ENCODE measurements around the gene KLF5. TPM values are rescaled to one million over a fixed set of nuclear protein-coding genes. Genes with fewer than 3 reads are reported as not detected.

Gene KLF5
- total and polyA plus RNA-seq, 2 experiments from 2014 or later, result 1.5 to 1.8 TPM

DNA sequence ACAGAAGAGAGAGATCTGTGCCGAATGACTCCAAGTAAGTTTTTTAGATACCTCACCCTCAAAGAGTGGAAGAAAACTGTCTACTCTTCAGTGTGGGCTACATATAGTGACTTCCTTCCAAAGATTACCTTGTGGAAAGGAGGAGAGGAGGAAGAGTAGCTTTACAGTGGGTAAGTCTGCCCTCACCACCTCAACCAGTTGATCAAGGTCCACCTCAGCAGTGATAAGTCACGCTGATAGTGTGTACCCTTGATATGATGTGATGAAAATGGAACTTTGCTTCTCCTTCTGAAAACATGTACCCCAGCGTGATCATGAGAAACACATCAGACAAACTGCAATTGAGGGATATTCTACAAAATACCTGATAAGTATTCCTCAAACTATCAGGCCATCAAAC, 20.6 kb downstream of the KLF5 start:
- no peak for ATAC-seq
- peaks cover 7% of the 10 kb centered on the region for H3K27me3 Mint-ChIP-seq (ENCODE audit: insufficient read depth, low read depth, poor library complexity)
- no peak for DNase-seq (ENCODE audit: low spot score)
- Histone ChIP-seq H3K4me3 (no peak overlapping the region), H4K20me1 (replicated peaks; ENCODE audit: insufficient read depth) (no peaks in the 10 kb centered on the region), H3K4me2 (no peak overlapping the region), H3K27ac (ENCODE audit: low read depth) (no peak overlapping the region), H3K27me3 (ENCODE audit: insufficient read depth) (peaks cover 22% of the 10 kb centered on the region), H3K36me3 (ENCODE audit: insufficient read depth) (no peaks in the 10 kb centered on the region), H3F3A (replicated peaks; ENCODE audit: low read depth) (no peaks in the 10 kb centered on the region), H3K79me2 (replicated peaks; ENCODE audit: insufficient read depth) (no peaks in the 10 kb centered on the region), H3K4me1 (ENCODE audit: insufficient read depth) (peaks cover 9% of the 10 kb centered on the region), H2AFZ (no peak overlapping the region), H3K9me2 (ENCODE audit: insufficient read depth) (no peaks in the 10 kb centered on the region)
- no peak overlapping the region for H3K4me3 Mint-ChIP-seq
- H3K27ac Mint-ChIP-seq, result no peak overlapping the region
- H3K36me3 Mint-ChIP-seq (ENCODE audit: low read depth), result no peaks in the 10 kb centered on the region
- H3K4me1 Mint-ChIP-seq, result peaks cover 18% of the 10 kb centered on the region; the same call in 2 of the 3 replicates
- no peaks in the 10 kb centered on the region for H3K9me3 Mint-ChIP-seq
- TF ChIP-seq, protein P1, sequence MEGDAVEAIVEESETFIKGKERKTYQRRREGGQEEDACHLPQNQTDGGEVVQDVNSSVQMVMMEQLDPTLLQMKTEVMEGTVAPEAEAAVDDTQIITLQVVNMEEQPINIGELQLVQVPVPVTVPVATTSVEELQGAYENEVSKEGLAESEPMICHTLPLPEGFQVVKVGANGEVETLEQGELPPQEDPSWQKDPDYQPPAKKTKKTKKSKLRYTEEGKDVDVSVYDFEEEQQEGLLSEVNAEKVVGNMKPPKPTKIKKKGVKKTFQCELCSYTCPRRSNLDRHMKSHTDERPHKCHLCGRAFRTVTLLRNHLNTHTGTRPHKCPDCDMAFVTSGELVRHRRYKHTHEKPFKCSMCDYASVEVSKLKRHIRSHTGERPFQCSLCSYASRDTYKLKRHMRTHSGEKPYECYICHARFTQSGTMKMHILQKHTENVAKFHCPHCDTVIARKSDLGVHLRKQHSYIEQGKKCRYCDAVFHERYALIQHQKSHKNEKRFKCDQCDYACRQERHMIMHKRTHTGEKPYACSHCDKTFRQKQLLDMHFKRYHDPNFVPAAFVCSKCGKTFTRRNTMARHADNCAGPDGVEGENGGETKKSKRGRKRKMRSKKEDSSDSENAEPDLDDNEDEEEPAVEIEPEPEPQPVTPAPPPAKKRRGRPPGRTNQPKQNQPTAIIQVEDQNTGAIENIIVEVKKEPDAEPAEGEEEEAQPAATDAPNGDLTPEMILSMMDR (conservative IDR thresholded peaks at IDR 0.05; ENCODE audit: low read depth in 2 of 2), result no peak
- no peak for TF ChIP-seq STAT1 (IDR thresholded peaks at IDR 0.05; ENCODE audit: unreplicated experiment)

DNA sequence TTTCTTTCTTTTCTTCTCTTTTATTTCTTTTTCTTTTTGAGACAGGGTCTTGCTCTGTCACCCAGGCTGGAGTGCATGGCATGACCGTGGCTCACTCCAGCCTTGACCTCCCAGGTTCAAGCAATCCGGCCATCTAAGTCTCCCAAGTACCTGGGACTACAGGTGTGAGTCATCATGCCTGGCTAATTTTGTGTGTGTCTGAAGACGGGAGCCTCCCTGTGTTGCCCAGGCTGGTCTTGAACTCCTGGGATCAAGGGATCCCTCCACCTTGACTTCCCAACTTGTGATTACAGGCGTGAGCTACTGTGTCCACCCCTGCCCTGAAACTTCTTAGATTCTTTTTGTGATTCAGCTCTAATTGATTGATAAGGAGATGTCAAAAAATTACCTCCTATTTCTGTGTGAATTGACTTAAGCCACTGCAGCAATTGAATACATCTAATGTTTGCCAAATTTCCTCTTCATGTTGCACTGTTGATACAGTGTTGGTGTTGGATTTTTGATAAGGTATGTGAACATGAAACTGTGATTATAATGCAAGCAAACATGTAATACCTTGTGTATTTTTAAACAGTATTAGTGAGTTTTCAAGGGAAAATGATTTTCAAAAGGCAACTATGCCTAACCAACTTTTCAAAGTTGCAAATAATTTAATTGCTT, 22.6 kb downstream of the KLF5 start:
- Mint-ChIP-seq H3K36me3 (ENCODE audit: low read depth) (no peaks in the 10 kb centered on the region), H3K4me1 (no peaks in the 10 kb centered on the region), H3K27me3 (ENCODE audit: insufficient read depth, low read depth, poor library complexity) (peaks cover 1% of the 10 kb centered on the region), H3K27ac (no peak overlapping the region), H3K9me3 (no peaks in the 10 kb centered on the region), H3K4me3 (no peak overlapping the region)
- no peak for TF ChIP-seq STAT1 (IDR thresholded peaks at IDR 0.05; ENCODE audit: unreplicated experiment)
- no peak for TF ChIP-seq EZH2 (IDR thresholded peaks at IDR 0.05; ENCODE audit: low read depth, unreplicated experiment)
- no peak for TF ChIP-seq ZNF114 (CRISPR knock-in tag; IDR thresholded peaks at IDR 0.05)
- no peak for TF ChIP-seq EZH2phosphoT487 (IDR thresholded peaks at IDR 0.05; ENCODE audit: unreplicated experiment)
- peaks cover 6% of the 10 kb centered on the region for H3K27me3 ChIP-seq (ENCODE audit: insufficient read depth)
- H2AFZ ChIP-seq, result no peak overlapping the region; the same call in 1 of the 2 replicates
- H3K79me2 ChIP-seq (replicated peaks; ENCODE audit: insufficient read depth), result no peaks in the 10 kb centered on the region
- H3K4me1 ChIP-seq (ENCODE audit: insufficient read depth), result no peaks in the 10 kb centered on the region
- DNase-seq (ENCODE audit: low spot score), result no peak
- no peaks in the 10 kb centered on the region for H4K20me1 ChIP-seq (replicated peaks; ENCODE audit: insufficient read depth)
- no peaks in the 10 kb centered on the region for H3F3A ChIP-seq (replicated peaks; ENCODE audit: low read depth)
- no peak overlapping the region for H3K4me3 ChIP-seq
- no peaks in the 10 kb centered on the region for H3K9me2 ChIP-seq (ENCODE audit: insufficient read depth)
- H3K27ac ChIP-seq (ENCODE audit: low read depth), result no peak overlapping the region
- H3K36me3 ChIP-seq (ENCODE audit: insufficient read depth), result no peaks in the 10 kb centered on the region
- ATAC-seq, result no peak
- no peak overlapping the region for H3K4me2 ChIP-seq

- Mint-ChIP-seq H3K4me1 (no peaks in the 10 kb centered on the region), H3K4me3 (no peak overlapping the region), H3K27ac (no peak overlapping the region), H3K9me3 (peaks cover 8% of the 10 kb centered on the region), H3K27me3 (ENCODE audit: insufficient read depth, low read depth, poor library complexity) (peaks cover 1% of the 10 kb centered on the region), H3K36me3 (ENCODE audit: low read depth) (peaks cover 4% of the 10 kb centered on the region; the same call in 1 of the 3 replicates)
- no peaks in the 10 kb centered on the region for H3K79me2 ChIP-seq (replicated peaks; ENCODE audit: insufficient read depth)
- H3F3A ChIP-seq (replicated peaks; ENCODE audit: low read depth), result no peaks in the 10 kb centered on the region
- no peak overlapping the region for H3K27ac ChIP-seq (ENCODE audit: low read depth)
- no peaks in the 10 kb centered on the region for H3K27me3 ChIP-seq (ENCODE audit: insufficient read depth)
- ATAC-seq, result no peak
- H3K9me2 ChIP-seq (ENCODE audit: insufficient read depth), result no peaks in the 10 kb centered on the region
- no peak for DNase-seq (ENCODE audit: low spot score)
- TF ChIP-seq, protein P2, sequence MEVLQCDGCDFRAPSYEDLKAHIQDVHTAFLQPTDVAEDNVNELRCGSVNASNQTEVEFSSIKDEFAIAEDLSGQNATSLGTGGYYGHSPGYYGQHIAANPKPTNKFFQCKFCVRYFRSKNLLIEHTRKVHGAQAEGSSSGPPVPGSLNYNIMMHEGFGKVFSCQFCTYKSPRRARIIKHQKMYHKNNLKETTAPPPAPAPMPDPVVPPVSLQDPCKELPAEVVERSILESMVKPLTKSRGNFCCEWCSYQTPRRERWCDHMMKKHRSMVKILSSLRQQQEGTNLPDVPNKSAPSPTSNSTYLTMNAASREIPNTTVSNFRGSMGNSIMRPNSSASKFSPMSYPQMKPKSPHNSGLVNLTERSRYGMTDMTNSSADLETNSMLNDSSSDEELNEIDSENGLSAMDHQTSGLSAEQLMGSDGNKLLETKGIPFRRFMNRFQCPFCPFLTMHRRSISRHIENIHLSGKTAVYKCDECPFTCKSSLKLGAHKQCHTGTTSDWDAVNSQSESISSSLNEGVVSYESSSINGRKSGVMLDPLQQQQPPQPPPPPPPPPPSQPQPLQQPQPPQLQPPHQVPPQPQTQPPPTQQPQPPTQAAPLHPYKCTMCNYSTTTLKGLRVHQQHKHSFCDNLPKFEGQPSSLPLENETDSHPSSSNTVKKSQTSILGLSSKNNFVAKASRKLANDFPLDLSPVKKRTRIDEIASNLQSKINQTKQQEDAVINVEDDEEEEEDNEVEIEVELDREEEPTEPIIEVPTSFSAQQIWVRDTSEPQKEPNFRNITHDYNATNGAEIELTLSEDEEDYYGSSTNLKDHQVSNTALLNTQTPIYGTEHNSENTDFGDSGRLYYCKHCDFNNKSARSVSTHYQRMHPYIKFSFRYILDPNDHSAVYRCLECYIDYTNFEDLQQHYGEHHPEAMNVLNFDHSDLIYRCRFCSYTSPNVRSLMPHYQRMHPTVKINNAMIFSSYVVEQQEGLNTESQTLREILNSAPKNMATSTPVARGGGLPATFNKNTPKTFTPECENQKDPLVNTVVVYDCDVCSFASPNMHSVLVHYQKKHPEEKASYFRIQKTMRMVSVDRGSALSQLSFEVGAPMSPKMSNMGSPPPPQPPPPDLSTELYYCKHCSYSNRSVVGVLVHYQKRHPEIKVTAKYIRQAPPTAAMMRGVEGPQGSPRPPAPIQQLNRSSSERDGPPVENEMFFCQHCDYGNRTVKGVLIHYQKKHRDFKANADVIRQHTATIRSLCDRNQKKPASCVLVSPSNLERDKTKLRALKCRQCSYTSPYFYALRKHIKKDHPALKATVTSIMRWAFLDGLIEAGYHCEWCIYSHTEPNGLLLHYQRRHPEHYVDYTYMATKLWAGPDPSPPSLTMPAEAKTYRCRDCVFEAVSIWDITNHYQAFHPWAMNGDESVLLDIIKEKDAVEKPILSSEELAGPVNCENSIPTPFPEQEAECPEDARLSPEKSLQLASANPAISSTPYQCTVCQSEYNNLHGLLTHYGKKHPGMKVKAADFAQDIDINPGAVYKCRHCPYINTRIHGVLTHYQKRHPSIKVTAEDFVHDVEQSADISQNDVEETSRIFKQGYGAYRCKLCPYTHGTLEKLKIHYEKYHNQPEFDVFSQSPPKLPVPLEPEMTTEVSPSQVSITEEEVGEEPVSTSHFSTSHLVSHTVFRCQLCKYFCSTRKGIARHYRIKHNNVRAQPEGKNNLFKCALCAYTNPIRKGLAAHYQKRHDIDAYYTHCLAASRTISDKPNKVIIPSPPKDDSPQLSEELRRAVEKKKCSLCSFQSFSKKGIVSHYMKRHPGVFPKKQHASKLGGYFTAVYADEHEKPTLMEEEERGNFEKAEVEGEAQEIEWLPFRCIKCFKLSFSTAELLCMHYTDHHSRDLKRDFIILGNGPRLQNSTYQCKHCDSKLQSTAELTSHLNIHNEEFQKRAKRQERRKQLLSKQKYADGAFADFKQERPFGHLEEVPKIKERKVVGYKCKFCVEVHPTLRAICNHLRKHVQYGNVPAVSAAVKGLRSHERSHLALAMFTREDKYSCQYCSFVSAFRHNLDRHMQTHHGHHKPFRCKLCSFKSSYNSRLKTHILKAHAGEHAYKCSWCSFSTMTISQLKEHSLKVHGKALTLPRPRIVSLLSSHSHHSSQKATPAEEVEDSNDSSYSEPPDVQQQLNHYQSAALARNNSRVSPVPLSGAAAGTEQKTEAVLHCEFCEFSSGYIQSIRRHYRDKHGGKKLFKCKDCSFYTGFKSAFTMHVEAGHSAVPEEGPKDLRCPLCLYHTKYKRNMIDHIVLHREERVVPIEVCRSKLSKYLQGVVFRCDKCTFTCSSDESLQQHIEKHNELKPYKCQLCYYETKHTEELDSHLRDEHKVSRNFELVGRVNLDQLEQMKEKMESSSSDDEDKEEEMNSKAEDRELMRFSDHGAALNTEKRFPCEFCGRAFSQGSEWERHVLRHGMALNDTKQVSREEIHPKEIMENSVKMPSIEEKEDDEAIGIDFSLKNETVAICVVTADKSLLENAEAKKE (CRISPR knock-in tag; IDR thresholded peaks at IDR 0.05), result no peak
- TF ChIP-seq ZNF331 (CRISPR knock-in tag; IDR thresholded peaks at IDR 0.05; ENCODE audit: low read depth), result no peak
- no peak overlapping the region for H3K4me2 ChIP-seq
- no peaks in the 10 kb centered on the region for H3K36me3 ChIP-seq (ENCODE audit: insufficient read depth)
- no peak overlapping the region for H3K4me3 ChIP-seq
- H2AFZ ChIP-seq, result no peak overlapping the region
- H4K20me1 ChIP-seq (replicated peaks; ENCODE audit: insufficient read depth), result no peaks in the 10 kb centered on the region
- H3K4me1 ChIP-seq (ENCODE audit: insufficient read depth), result no peaks in the 10 kb centered on the region
Measured at GRCh38 chr13:73082471-73082870, 23.7 kb downstream of the KLF5 start.
